NAMALWA (cell line): ENCODE measurements around the gene THBD.

Experiments
- DNase-seq: peaks from one replicate; pipeline ENCODE4 v3.0.0-alpha.2; 2015; ENCODE audit warnings: low spot score

THBD gene

DNA sequence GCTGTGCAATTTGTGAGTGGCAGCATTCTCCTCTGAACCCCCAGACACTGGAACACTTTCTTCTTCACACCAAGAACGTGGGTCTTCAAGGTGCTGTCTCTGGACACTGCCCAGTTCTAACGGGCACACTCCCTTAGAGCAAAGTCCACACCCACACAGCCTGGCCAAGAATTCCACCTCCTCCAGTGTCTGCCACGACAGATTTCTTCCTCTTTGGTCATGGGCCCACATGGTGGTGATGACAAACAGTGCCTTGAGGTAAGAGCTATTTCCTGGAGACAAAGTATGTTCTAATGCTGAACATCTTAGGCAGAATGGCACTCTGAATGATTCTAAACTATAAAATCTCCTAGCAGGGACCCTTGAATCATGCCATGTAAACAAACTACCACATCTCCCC, 39.8 kb downstream of the THBD start:
- no peak for DNase-seq

GRCh38 chr20:23008667-23009066, 40.8 kb downstream of the THBD start:
- no peak for DNase-seq

- DNase-seq: no peak
Observed at GRCh38 chr20:23007886-23008655, 41.4 kb downstream of the THBD start.

DNA sequence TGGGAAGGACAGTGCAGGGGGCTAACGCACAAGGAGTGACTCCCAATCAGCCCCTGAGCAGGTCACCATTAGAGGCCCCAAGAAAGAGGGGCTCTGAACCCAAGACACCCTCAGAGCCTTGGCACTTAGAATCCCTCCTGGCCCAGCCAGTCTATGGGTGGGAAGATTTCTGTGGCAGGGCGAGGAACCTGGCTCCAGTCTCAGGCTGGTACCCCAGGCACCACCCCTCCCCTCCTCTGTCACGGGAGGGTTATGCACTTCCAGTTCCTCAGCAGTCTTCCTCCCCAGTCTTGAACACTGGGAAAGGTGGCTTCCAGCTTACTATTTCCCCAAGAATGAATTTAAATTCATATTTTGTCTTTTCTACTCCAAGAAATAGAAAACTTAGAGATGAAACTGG, 42.0 kb downstream of the THBD start:
- DNase-seq: no peak

- DNase-seq: no peak
Observed at GRCh38 chr20:23005776-23006175, 43.7 kb downstream of the THBD start.

DNA sequence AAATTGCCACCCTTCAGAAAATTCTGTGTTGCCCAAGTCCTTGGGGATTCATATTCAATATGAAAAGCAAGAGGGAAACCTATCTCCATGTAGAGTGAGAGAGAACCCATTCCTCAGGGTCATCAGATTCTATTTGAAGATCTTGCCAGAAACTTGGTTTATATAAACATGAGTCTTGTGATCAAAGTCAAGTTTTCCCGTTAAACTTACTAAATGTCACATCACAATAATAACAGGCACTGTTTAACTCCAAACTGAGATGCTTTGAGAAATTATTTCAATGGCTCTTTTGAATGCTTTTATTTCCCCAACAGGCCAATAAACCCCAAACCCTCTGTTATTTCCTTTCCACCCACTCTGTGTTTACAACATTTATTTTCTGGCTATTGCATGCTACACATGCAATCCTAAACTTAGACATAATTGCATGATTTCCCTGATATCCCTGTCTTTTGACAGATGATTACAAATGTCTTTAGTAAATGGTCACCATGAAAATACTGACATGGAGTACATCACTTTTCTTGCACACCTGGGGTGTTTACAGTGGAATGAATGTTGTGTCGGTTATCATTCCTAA, 45.5 kb downstream of the THBD start:
- no peak for DNase-seq

DNA sequence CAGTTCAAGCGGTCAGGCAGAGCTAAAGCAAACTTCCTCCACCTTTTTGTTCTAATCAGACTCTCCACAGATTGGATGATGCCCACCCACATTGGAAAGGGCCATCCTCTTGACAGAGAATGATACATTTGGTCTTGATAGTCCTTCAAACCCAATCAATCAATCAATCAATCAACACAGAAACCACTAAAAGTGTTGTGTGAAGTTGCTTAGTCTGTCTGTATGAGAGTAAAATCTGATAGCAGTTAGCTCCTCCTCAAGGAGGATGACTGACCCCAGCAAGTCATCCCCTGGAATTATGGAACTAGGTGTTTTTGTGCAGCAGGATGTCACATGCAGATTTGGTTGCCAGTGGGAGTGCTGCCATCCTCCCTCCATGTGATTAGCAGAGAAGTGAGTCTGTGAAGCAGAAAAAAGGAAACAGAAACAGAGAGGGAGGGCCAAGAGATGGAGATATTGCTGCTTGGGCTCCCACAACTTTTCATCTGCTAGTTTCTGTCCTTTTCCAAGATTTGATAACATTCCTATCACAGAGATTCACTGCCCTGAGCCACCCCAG, 46.3 kb downstream of the THBD start:
- no peak for DNase-seq

DNA sequence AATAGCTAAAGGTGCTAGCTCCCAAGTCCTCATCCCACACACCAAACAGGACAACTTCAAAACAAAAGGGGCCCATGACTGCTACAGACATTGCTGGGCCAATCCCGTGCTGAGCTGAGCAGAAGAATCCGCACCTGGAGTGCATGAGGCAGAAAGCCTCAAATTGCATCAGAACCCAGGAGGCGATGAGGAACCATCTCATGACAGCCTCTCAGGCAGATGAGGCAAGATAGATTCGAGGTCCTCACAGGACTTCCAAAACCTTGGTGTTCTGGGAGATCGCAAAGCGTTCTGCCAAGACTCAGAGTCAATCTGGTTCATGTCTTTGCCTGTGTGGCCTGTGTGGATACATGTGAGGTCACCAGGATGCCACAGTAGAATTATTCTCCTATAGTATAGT, 47.2 kb downstream of the THBD start:
- no peak for DNase-seq

- no peak for DNase-seq
Observed at GRCh38 chr20:23000232-23000947, 49.1 kb downstream of the THBD start.

GRCh38 chr20:22999756-23000155, 49.7 kb downstream of the THBD start:
- no peak for DNase-seq

- no peak for DNase-seq
Observed at GRCh38 chr20:22998476-22998875, 51.0 kb downstream of the THBD start.

- no peak for DNase-seq
Observed at GRCh38 chr20:22995923-22996322, 53.5 kb downstream of the THBD start.
